Measurements from ENCODE around the gene WDR72.
"Not testable (repeated sequence)": the region's sequence is repeated elsewhere in the genome, so short reads cannot be mapped to it uniquely, and the experiment has no call there.

The WDR72 gene

GRCh38 chr15:53759411-53759931 is at the start of gene WDR72:
Gene WDR72 (minus strand): TSS chr15:53759663. CDS start chr15:53733149, 26,514 bp downstream.
- peak; percentile 31 for DNase-seq

DNA sequence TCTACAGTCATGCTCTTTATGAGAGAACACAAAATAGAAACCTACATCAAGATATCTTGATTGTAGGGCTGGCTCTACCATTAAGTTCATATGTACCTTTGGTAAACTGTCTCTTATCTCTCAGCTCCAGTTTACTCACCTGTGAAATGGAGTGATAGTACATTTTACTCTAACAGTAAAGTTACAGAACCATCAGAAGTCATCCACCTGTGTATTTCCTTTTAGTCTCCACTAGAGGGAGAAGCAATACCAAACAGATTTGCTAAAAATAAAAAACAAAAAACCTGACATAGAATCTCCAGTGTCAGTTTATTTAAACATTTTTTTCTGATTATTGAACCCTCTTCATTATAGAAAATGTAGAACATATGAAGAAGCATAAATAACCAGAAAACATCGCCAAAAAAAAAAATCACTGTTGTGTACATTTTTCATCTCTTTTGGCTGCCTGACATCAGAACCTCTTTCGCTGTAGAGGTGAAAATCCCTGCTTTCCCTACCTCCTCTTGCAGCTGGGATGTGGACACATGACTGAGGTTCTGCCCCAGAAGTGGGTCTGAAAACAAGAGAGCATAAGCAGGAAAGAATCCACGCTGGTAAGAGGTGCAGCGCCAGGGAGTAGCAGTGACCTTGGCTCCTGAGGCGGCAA is 48.7 kb upstream of the WDR72 start:
- DNase-seq: no peak

- peak; percentile 70 for DNase-seq
Measured at GRCh38 chr15:53807501-53807900, 48.0 kb upstream of the WDR72 start.

GRCh38 chr15:53802672-53803071 is 43.2 kb upstream of the WDR72 start:
- DNase-seq: no peak

GRCh38 chr15:53791581-53791980 is 32.1 kb upstream of the WDR72 start:
- no peak for DNase-seq

GRCh38 chr15:53789654-53790375 is 30.4 kb upstream of the WDR72 start:
- no peak for DNase-seq

GRCh38 chr15:53786401-53786800 is 26.9 kb upstream of the WDR72 start:
- no peak for DNase-seq

DNA sequence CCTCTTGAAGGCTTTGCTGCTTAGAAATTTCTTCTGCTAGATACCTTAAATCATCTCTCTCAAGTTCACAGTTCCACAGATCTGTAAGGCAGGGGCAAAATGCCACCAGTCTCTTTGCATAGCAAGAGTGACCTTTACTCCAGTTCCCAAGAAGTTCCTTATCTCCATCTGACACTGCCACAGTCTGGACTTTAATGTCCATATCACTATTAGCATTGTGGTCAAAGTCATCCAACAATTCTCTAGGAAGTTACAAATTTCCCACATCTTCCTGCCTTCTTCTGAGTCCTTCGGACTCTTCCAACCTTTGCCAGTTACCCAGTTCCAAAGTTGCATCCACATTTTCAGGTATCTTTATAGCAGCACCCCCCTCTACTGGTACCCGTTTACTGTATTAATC is 25.8 kb upstream of the WDR72 start:
- DNase-seq: not testable (repeated sequence)

- DNase-seq: no peak
Measured at GRCh38 chr15:53762916-53763315, 3.5 kb upstream of the WDR72 start.

- DNase-seq: no peak
Measured at GRCh38 chr15:53758412-53758811, 1.1 kb downstream of the WDR72 start.

DNA sequence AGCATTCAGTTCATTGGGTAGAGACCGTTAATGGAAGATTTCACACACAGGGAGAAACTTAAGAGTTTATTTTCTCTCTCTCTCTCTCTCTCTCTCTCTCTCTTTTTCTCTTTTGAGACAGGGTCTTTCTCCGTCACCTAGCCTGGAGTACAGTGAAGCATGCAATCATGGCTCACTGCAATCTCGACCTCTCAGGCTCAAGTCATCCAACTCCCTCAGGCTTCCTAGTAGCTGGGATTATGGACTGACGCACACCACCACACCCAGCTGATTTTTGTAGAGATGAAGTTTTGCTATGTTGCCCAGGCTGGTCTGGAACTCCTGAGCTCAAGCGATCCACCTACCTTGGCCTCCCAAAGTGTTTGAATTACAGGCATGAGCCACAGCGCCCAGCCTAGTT is 1.6 kb downstream of the WDR72 start:
- no peak for DNase-seq

GRCh38 chr15:53753813-53754212 is 5.7 kb downstream of the WDR72 start:
- DNase-seq: no peak

DNA sequence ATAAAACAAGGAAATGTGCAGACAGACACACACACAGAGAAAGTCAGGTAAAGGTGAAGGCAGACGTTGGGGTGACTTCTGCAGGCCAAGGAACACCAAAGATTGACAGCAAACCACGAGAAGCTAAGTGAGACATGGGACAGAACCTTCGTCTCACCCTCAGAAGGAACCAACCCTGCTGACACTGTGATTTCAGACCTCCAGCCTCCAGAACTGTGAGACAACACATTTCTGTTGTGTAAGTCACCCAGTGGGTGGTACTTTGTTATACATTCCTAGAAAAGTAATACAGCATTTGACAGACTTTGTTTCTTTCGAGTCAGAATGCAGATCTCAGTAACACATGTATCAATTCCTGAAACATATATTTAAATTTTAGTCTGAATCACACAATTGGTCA is 7.1 kb downstream of the WDR72 start:
- no peak for DNase-seq

DNA sequence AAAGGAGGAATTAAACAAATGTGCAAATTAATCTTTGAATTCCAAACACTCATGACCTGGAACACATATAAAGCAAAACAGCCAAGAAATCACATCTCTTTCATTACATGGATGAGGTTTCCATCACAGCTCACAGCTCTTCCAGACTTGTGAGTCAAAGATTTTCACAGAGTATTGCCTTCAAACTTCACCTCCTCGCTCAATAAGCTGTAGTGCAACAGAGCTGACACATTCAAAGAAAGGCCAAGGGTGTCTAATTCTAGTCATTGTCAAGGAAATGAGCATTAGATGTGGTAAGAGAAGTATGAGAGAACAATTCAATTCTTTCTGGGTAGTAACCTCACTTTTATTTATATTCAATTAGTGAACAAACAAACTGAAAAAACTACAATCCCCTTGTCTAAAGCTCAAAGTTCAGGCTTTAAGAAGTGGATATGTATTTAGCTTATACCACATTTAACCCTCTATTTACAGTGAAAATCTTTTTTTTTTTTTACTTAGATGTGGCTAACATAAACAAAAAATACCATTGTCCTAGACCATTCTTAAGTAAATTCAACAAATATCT is 11.9 kb downstream of the WDR72 start:
- DNase-seq: no peak

DNA sequence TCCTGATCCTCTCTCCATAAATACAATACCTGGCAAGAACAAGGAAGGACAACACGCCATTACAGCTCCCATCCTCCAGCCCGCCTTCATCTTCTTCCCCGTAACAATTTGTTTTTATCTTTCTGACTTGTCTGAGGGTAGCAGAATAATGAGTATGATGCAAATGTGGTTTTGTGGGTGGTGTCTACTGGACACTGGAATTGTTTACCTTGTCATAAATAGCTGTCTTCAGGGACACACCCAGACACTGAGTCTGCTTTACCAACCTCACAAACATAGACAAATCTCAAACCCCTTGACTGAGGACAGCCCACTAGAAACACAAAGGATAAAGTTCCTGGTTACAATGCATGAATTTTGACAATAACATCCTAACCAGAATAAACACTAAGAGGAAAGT is 13.4 kb downstream of the WDR72 start:
- no peak for DNase-seq

DNA sequence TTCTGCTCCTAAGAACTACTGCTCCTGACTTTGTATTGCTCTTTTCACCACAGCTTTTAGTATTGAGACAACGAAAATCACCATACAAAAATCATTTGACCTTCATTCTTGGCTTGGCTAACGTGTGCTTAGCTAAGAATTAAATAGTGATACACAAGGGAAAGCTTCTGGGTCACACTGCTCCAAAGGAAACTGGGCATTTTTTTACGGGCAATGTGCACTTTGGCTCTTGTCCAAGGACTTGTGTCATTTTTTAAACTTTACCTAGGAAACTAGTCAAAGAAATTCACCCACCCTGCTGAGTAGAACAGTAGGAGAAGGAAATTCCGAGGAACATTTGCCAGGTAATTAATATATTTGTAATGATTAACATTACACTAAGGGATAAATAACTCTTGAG is 19.8 kb downstream of the WDR72 start:
- no peak for DNase-seq

GRCh38 chr15:53739187-53739586 is 20.3 kb downstream of the WDR72 start:
- no peak for DNase-seq

- no peak for DNase-seq
Measured at GRCh38 chr15:53721334-53722087, 38.0 kb downstream of the WDR72 start.

DNA sequence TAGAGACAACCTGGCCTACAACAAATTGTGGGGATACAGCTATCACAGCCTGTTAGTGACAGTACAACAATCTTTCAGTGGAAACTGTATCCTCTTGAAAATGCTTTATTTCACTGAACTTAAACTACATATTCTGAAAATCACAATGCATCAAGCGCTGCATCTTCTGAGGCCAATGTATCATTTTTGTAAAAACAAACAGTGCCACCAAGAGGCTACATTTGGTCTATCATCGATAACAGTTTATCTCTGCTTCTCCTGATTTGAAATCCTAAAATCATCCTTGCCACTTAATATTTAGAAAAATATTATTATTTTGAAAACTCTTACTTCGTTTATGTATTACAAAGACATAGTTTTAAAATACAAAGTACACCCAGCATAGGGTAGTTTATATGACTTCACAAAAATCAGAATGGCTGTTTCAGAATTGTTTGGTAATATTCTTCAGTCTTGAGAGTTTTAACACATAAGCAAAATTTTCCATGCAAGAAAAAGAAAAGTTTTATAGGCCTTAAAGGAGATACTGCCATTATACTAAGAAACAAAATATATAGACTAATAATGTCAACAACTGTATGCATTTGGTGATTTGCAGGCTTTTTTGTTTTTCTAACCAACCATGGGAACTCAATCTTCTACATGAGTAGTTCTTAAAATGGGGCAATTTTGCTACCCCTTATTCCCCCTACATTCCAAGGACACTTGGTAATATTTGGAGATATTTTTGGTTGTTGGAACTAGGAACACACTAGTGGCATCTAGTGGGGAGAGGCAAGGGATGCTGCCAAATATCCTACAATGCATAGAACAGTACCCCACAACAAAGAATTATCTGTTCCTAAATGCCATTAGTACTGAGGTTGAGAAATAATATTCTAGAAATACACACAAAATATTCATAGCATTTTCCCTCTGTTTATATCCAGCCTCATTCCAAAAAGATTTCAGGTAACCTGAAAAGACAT is 42.3 kb downstream of the WDR72 start:
- DNase-seq: no peak

DNA sequence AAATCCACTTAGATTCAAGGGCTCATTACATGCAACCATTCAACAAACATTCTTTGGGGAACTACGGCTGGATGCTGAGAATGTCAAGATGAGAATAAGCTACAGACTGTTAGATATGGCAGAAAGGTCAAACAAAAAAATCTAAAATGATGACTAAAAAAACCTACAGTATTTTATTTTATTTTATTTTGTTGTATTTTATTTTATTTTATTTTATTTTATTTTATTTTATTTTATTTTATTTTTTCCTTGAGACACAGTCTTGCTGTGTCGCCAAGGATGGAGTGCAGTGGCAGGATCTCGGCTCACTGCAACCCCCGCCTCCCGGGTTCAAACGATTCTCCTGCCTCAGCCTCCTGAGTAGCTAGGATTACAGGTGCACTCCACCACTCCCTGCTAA is 46.2 kb downstream of the WDR72 start:
- DNase-seq: no peak

GRCh38 chr15:53710906-53711305 is 48.6 kb downstream of the WDR72 start:
- no peak for DNase-seq

GRCh38 chr15:53709821-53710220 is 49.6 kb downstream of the WDR72 start:
- DNase-seq: no peak
